Stimulated activated CD4-positive, alpha-beta T cell treated with anti-CD3 and anti-CD28 coated beads, Interleukin-2, amount 100 ng/mL, for 48 hours (primary cell): ENCODE results near the gene ELMO1.

Experiments
- DNase-seq, 2 donors: peaks; one replicate each; pipeline ENCODE4 v3.0.0-alpha.2; 2020

The ELMO1 gene

DNA sequence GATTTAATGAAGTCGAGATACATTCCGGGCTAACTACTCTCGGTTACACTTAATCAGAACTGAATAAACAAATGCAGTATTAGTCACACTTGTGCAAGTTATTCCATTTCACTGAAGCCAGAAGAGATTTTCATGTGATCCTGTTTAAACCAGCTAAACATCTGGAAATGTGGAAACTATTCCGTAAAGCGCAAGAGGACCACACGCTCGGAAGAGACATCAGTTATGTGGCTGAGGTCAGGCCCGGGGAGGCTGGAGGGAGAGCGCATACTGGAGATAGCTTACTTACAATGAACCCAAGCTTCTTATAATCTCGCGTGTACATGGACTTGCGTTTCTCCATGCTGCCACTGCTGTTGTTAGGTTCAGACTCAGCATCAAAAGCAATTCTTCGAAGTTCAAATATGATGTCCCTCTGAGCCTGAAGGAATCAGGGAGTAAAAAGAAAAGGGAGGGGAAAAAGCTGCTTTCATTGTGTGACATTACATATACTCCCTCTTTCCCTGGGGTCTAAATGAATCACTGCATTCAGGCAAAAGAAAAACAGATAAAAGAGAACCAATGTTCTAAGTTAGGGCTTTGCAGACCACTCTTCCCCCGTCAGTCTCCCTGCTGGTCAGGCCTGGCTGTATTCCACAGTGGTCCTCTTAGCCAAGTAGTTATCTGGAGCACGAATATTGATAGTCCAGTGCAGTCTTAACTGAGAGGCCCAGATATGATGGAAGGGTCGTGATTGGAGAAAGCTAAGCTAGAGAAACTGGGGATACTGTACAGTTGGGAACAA, 237.4 kb downstream of the ELMO1 start:
- DNase-seq = no peak

DNA sequence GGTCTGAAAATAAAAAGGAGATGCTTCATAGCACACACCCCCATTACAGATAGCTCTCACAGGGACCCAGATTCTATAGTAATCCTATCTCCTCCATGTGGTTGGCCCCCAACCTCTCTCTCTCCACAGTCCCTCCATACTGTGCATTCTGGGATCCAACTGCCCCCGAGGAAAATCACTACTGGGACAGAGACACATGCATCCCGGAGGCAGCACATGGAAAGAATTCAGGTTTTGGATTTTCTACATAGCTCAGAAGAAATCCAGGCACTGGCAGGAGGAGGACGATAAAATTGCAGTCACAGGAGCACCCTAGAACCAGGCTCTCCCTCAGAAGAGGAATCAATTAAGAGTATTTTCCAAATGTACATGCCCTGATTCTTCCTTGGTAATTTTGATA, 239.5 kb downstream of the ELMO1 start:
- DNase-seq = no peak

DNA sequence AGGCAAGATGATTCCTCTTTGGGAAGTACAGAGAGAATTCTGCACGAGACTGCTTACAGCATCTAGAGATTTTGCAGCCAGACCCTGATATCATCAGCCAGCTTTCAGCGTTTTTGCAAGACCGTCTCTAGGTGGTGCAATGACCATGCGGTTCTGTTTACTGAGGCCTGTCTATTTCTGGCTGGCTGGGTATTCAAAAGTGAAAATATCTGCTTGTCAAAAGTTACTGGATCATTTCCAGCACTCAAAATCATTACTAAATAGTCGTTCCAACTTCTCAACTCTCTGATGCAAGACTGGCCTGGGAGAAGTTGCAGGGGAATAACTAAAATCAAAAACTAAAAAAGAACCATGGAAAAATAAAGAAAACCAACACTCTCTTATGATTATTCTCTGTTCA, 240.1 kb downstream of the ELMO1 start:
- DNase-seq = no peak

DNA sequence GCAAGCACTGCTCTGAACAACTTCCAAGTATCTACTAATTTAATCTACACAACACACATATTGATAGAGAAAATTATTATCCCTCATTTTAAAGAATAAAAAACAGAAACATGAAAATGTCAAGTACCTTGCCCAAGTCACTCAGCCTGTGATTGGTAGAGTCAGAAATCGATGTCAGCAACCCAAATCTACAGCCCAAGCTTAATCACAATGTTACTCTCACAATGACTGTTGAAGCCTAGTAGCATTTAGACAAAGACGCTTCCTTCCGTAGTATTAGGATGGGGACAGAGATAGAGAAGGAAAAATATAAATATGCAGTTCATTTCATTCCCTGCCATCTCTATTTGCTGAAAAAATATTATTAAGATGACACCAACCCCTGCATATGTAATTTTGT, 242.5 kb downstream of the ELMO1 start:
- DNase-seq = no peak

DNA sequence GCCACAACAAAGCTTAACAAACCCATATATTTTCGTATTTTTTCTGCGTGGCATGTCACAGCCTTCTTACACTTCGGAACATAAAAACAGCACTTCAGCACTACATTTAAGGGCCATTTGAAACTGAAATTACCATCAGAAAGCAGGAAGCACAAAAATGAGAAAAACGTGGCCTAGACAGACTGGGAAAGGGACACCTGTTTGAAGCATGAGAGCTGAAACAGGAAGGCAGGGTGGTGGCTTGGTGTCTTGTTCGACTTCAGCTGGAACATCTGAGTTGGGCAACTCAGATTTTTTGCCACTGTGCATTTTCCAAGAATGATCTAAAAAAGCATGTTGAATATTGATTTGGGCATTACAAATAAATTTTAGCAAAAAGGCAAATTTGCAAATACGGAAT, 243.2 kb downstream of the ELMO1 start:
- DNase-seq = no peak

DNA sequence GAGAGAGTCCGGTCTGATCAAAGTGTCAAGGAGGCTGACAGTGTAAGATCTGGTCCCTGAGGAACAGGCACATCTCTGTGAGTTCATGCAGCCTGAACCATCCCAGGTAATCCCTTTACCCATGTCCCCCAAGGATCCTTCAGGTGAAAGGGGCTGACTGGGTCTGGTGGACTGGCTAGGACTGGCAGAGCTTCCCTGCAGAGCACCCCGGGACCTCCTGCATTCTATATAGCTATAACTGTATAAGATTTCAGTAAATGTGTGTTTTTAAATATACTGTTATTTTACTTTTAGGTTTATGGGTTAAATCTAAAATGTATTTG, 246.8 kb downstream of the ELMO1 start:
- DNase-seq = no peak

DNA sequence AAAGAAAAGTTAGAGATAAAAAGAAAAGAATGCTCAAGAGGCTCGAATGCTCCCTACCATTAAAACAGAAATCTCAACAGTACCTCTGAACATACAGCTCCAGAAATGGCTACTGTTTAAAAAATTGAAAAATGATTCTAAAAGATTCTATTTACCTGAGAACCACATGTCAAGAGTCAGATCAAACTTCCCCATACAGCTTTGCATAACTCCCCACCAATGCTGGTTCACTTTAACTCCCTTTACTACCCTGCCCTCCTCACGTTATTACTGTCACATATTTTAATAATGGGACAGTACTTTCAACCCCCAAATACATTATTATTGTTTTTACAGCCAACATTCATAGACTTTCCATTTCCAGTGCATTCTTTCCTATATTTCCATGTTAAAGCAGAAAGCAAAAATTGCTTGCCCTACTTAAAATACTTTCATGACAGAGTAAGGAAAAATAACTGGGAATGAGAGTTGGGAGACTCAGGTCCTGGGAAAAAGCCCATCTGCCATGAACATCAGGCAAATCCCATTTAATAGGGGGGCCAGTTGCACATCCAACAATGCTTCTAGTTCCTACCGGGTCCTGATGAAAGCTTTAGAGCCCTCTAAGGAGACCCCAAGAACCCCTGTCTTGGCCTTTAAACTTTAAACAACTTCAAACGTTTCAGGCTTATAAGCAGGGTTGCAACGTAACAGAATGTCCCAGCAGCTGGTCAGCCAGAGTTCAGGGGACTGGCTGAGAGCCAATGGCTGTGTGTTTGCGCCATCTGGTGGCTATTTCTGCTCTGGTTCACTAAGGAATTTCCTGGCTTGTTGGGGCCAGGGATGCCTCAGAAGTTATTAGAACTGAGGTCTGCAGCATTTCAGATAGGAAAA, 247.4 kb downstream of the ELMO1 start:
- DNase-seq = peak; percentile 49 to 53

DNA sequence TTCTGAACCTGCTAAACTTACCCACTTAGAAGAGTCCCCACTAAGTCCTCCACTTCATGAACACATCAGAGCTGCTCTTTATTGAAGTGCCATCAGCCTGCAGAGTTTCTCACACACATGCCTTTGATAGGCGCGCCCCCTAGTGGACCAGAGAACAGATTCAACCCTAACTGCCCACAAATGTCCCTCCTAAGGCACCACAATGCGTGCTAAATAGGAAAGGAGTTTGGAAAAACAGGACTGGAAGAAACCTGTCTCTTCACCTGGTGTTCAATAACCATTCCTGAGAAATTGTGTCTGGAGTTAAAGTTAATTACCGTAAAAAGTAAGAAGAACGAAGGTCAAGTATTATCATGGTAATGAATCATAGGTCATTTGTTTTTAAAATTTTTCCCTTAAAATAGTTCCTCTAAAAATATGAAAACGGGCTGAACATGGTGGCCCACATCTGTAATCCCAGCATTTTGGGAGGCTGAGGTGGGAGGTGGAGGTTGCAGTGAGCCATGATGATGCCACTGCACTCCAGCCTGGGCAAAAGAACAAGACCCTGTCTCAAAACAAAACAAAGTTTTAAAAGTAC, 249.7 kb downstream of the ELMO1 start:
- DNase-seq = peak; percentile 73 to 74

DNA sequence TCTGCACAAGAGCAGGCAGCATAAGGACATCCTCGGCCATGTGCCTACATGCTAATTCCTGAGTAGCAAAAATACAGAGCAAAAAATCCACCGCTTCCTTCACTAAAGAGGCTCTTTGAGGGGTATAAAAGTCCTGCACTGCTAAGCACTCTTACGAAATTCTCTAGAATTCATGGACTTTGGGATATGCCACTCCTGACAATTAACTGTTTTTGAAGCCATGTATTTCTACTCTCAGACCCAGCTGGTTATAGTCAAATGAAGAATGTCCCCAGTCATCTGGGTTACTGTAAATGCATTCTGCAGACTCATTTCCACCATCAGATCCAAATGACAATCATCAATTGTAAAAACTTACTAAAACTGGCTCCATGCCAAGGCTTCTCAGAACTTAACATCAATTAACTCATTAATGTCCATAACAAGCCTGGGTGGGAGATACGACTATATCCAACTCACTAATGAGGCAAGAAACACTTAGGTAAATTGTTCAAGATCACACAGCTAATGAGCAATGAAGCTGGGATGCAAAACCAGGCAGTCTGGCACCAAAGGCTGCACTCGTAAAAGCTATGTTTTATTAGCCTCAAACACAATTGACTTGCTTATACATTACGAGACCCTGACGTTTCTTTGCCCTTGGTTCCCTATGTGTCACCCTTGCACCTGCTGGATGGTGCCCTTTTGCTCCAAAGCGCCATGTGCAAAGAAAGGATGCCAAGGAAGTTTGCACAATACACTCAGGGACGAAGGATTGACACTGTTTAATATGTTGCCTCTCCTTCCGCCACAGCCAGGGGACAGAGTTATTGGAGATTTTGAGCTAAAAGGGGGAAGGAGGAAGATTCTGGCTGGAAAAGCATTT, 250.4 kb downstream of the ELMO1 start:
- DNase-seq = no peak

DNA sequence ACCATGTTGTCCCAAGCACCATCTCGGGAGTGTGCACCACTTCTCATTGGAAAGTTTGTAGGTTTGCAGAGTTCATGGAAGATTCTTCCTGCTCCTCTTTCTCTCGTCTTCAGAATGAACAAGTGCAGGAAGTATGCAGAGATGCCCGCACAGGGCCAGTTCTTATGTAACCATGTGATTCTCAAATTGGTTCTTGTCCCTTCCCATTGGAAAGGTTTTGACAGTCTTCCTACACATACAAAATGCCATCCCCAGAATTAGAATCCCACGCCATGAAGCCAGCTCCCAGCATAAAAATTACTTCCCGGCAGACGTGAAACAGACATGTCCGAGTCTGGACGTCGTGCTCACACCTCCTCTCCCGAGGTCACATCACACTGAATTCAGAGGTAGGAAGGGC, 251.6 kb downstream of the ELMO1 start:
- DNase-seq = no peak

DNA sequence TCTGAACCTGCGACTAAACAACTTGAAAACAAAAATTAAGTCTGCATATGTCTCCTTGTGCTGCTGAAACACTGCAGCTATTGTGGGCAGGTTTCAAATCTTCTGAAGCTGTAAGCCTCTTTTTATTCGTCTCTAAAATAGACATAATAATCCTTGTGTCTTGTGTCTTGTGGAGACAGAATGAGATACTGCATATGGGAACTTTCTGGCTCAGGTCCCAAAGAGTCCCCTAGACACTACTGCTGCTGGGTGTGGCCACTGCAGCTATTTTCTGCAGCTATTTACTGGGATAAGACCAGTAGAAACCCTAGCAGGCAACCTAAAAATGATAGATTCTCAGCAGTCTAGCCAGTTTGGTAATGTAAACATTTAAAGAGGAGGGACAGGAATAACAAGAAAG, 252.0 kb downstream of the ELMO1 start:
- DNase-seq = no peak

DNA sequence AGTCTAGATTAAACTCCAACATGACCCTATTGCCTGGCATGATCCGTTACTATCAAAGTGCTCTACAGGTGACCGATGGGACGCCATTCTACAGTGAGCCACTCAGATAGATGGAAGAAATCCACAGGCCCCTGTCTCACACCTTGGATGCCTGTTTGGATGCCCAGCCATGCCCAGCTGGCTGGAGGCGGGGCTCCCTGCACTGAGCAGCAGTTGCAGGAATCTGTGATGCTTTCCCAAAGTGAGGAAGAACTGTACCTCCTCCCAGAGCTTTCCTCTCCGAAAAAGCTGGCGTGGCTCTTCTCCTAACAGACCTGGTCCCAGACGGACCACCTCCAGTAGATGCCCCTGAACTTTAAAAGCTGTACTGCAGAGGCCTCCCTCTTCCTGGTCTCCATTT, 253.3 kb downstream of the ELMO1 start:
- no peak for DNase-seq

DNA sequence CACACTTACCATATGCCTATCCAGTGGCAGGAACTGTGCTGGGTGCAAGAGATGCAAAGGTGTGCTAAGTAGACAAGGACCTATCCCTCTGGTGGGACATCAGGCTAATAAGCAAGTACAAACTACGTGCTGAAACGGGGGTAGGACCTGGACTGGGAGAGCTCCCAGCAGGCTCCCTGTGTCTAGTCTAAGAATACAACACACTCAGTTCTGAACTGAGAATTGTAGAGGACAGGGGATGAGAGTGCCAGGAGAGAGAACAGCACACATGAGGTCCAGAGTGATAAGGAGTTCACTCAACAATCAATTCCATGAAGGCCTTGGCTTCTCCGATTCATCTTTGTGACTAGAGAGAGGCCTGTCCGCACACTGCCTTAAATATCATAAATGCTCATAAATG, 253.7 kb downstream of the ELMO1 start:
- DNase-seq = no peak

DNA sequence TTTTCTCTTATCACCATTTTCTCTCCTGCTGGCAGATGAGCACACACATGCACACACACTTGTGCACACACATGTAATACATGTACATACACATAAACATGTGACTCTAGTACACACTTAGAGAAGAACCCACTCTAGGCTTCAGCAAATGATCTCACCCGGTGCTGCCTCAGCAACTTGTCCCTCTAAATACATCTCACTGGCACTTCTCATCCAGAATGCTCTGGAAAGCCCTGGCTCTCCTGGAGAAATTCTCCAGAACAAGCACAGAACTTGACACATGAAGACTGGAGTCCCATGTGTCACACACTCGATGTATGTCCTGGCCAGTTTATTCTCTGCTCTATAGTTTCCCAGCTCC, 254.9 kb downstream of the ELMO1 start:
- no peak for DNase-seq

DNA sequence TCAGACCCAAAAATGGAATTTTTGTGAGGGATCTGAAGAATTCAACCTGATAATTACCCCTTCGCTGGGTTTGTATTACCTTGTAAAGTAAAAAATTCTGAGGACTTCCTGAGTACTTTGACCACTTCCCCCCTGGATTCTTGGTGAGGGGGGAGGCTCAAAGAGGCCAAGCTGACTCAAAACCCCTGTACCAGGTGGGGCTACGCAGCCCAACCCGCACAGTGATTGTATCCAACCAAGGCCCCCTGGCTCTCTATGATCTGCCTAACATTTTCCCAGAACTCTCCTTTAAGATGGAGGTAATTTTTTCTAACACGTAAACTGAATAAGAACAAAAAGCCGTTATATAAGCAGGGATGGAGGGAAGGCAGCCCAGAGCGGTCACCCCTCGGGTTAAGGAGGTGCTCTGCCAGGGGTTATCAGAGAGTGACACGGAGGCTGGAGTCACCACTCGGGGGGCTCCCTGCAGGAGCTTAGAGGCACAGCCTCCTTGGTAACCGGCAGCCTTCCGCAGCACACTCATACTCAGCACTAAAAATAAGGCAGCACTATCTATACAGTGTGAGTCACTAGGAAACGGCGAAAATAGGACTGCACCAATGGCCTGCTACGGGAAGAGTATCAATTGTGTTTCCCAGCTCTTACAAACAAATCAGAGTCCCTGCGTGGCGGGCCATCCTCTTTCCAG, 255.4 kb downstream of the ELMO1 start:
- DNase-seq = no peak

DNA sequence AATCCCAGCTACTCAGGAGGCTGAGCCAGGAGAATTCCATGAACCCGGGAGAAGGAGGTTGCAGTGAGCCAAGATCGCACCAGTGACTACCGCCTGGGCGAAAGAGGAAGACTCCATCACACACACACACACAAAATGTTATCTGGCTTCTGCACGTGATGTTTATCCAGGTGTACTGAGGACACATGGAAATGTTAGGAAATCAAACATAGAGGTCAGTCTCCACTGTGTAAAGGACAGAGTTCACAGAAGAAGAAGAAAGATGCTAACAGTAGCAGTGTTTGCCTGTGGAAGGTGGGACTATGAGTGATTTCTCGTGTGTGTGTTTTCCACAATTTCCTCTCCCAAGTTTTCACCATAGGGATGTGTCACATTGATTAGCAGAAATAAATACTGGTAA, 256.9 kb downstream of the ELMO1 start:
- DNase-seq = no peak

DNA sequence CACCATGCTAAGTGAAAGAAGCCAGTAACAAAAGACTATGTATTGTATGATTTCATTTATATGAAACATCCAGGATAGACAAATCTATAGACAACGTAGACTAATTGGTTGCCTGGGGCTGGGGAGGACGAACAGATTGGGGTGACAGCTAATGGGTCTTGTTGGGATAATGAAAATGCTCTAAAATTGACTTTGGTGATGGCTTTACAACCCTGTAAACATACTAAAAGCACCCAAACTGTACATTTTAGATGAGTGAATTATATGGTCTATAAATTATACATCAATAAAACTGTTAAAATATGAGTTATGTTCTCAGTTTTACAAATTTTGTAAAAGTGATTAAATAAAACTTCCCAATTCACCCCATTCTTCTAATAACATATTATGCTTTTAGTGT, 261.5 kb downstream of the ELMO1 start:
- no peak for DNase-seq

DNA sequence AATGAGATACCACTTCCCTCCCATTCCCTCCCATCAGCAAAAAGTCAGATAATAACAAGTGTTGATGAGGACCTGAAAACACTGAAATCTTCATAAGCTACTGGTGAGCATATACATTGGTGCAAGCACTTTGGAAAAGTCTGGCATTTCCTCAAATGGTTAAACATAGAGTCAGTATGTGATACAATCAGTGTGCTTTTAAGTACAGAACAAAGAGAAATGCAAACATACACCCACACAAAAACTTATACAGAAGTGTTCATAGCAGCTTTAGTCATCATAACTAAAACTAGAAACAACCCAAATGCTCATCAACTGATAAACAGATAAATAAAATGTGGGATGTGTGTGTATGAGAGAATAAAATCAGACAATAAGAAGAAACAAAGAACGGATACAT, 261.9 kb downstream of the ELMO1 start:
- DNase-seq = no peak

DNA sequence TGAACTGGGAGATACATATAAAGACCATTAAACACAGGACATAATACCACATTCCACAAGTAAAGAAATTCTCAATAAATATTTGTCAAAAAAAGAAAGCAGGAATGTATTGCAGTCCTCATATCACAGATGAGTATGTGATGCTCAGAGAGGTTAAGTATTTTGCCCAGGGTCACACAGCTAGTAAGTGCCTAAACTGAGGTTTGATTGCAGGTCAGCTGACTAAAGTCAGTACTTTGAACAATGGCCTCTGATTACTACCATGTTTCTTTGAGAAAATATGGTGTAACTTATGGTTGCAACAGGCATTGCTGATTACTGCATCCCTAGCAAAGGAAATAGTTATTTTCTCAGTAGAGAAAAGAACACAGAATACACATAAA, 267.1 kb downstream of the ELMO1 start:
- no peak for DNase-seq

DNA sequence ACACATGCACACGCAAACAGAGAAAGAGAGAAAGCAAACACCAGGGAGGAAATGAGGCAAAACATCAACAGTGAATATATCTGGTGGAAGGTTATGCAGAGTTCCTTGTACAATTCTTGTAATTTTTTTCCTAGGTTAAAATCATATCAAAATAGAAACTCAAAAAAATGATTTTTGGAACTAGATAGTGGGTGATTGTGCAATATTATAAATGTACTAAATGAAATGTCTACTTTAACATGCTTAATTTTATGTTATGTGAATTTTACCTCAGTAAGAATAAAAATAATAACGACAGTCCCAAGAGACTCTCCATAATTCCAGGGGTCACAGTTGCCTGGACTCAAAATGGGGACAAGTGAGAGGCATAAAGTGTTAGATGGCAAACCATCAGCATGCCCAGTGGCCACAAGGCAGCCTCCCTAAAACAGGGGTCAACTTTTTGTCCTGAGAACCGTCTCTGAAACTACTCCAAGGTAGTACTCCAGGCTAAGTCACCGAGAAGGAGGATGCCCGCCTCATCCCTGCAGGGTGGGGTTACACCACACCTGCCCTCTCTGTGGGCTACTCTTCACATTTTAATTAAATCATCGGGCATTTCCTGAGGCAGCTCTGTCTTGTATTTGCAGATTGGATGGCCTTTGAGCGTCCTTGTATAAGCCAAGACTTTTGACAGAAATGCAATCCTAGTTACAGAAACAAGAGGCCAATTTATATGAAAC, 267.7 kb downstream of the ELMO1 start:
- DNase-seq = no peak

DNA sequence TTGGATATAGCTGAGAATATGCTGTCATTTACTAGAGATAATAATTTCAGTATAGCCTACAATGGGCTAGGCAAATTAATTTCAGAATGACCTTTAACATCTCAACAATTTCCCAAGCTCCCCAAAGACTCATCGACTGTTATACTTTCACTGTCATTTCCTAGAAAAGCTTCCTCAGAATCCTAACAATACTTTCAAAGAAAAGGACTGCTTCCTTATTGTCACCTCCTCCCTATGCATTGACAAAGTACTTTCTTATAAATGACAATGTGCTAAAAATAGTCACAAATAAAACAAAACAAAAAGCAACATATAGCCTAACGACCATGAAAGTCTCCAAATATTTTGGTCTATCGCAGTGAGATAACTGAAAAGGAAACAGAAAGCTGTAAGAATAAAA, 272.6 kb downstream of the ELMO1 start:
- DNase-seq = no peak

DNA sequence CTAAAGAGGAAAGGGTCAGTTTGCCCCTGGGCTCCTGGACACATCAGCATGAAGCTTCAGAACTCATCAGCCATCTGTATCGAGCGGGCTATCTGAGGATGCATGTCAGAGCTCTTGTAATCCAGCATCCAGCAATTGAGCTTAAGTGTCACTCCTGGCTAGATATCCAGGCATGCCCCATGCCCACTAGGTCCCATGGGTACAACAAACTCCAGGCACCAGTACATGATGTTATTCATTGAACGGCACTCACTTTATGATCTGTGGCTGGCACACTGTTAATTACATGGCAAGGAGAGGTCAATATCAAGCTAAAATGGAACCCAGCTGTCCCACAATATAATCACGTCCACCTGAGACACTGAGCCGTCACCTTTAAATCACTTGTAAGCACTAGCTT, 274.2 kb downstream of the ELMO1 start:
- DNase-seq = no peak
